Endothelial cell of umbilical vein (primary cell): ENCODE results near the gene PCNT. TPM values are rescaled to one million over a fixed set of nuclear protein-coding genes. Genes with fewer than 3 reads are reported as not detected.

Experiments used
- BruUV-seq: library from RNA; stranded (reverse); fragments of 400-500 nt; replicated peaks from 2 replicates; lab custom pipeline; 2021; lab: Mats Ljungman, UMichigan
- CTCF ChIA-PET: fragments of 300-600, 350-600 bp; sonication (Branson Sonifier 250); formaldehyde crosslinking; loops from one replicate; lab custom pipeline; 2021; ENCODE audit warnings: antibody characterized with exemption, inconsistent platforms; lab: Charles Lee
- POLR2A ChIA-PET: fragments of 300-600, 350-600 bp; sonication (Branson Sonifier 250); formaldehyde crosslinking; loops from one replicate; lab custom pipeline; 2021; ENCODE audit warnings: antibody characterized with exemption, inconsistent platforms; lab: Charles Lee
- DNase-seq: peaks from one replicate; pipeline ENCODE4 v3.0.0-alpha.2; 2011; ENCODE audit warnings: low read depth, low spot score
- FAIRE-seq: peaks from 2 replicates; lab custom pipeline; 2011; peaks lifted over from hg19 to GRCh38; lab: Jason Lieb, UNC
- H2AFZ ChIP-seq: 2 replicates; pipeline ENCODE4 v1.6.0; 2012; ENCODE audit warnings: low read depth, low read length, control low read depth, inconsistent platforms
- H3K27ac ChIP-seq: 2 replicates; pipeline ENCODE4 v1.5.1; 2011; ENCODE audit warnings: low read depth, mild to moderate bottlenecking, control low read depth, low read length, moderate library complexity; ENCODE audit not compliant: insufficient read depth
- H3K27me3 ChIP-seq, 2 experiments: 2 replicates each; pipeline versions ENCODE4 v1.6.0 to v1.6.1; 2011; ENCODE audit warnings: low read length in 2 of 2, mixed read lengths in 1 of 2; ENCODE audit not compliant: control insufficient read depth in 2 of 2, insufficient read depth in 2 of 2
- H3K36me3 ChIP-seq, 2 experiments: 2 replicates in 1 of 2; 3 replicates in 1 of 2; pipeline ENCODE4 v1.5.1; 2011; ENCODE audit warnings: low read length in 2 of 2, mild to moderate bottlenecking in 1 of 2, moderate library complexity in 1 of 2; ENCODE audit not compliant: control insufficient read depth in 2 of 2, insufficient read depth in 2 of 2; ENCODE audit errors: extremely low read depth in 1 of 2
- H3K4me1 ChIP-seq: 3 replicates; pipeline ENCODE4 v1.5.1; 2011; ENCODE audit warnings: mild to moderate bottlenecking, low read length; ENCODE audit not compliant: control insufficient read depth, insufficient read depth; ENCODE audit errors: extremely low read depth
- H3K4me2 ChIP-seq: 2 replicates; pipeline ENCODE4 v1.6.1; 2011; ENCODE audit warnings: low read length, control low read depth, mixed read lengths; ENCODE audit not compliant: insufficient read depth
- H3K4me3 ChIP-seq, 3 experiments: fragments of 200-600 bp in 1 of 3; sonication (generic), shearing (Covaris generic) in 1 of 3; replicated peaks in 1 of 3; 2 replicates each; pipeline ENCODE4 v1.5.1; 2011 to 2016; ENCODE audit warnings: control low read depth in 3 of 3, low read length in 3 of 3, mild to moderate bottlenecking in 2 of 3, inconsistent platforms in 1 of 3, low read depth in 1 of 3, moderate library complexity in 1 of 3; ENCODE audit not compliant: insufficient read depth in 1 of 3
- H3K79me2 ChIP-seq: 2 replicates; pipeline ENCODE4 v1.6.0; 2012; ENCODE audit warnings: low read length, inconsistent platforms; ENCODE audit not compliant: control insufficient read depth, insufficient read depth
- H3K9ac ChIP-seq: replicated peaks from 2 replicates; pipeline ENCODE3; 2011; ENCODE audit warnings: low read length, control low read depth; ENCODE audit not compliant: insufficient read depth; ENCODE audit errors: extremely low read depth
- H3K9me1 ChIP-seq: replicated peaks from 3 replicates; pipeline ENCODE4 v1.6.0; 2011; ENCODE audit warnings: mild to moderate bottlenecking, low read length; ENCODE audit not compliant: control insufficient read depth, insufficient read depth; ENCODE audit errors: extremely low read depth
- H3K9me3 ChIP-seq: replicated peaks from 2 replicates; pipeline ENCODE4 v1.5.1; 2012; ENCODE audit warnings: low read length, inconsistent platforms; ENCODE audit not compliant: control insufficient read depth, insufficient read depth
- H4K20me1 ChIP-seq: replicated peaks from 2 replicates; pipeline ENCODE3; 2011; ENCODE audit warnings: mild to moderate bottlenecking, low read length; ENCODE audit not compliant: control insufficient read depth, insufficient read depth; ENCODE audit errors: extremely low read depth
- CTCF ChIP-seq, 2 donors: IDR thresholded peaks; 1 replicate in 1 of 2; 2 replicates in 1 of 2; pipeline ENCODE4 v1.5.1; 2011; ENCODE audit warnings: low read length in 2 of 2, mild to moderate bottlenecking in 2 of 2, moderate library complexity in 2 of 2, control low read depth in 1 of 2, inconsistent platforms in 1 of 2, low read depth in 1 of 2; ENCODE audit not compliant: insufficient read depth in 1 of 2; ENCODE audit errors: extremely low read depth in 1 of 2
- EZH2 ChIP-seq: IDR thresholded peaks from 2 replicates; pipeline ENCODE4 v1.6.1; 2012; ENCODE audit warnings: borderline replicate concordance, low read depth, mild to moderate bottlenecking, moderate library complexity, low read length, inconsistent platforms; ENCODE audit not compliant: severe bottlenecking
- FOS ChIP-seq: IDR thresholded peaks from 2 replicates; pipeline ENCODE4 v1.6.1; 2011; ENCODE audit warnings: mild to moderate bottlenecking, low read length, moderate library complexity, borderline replicate concordance; ENCODE audit not compliant: insufficient read depth
- GATA2 ChIP-seq: IDR thresholded peaks from 2 replicates; pipeline ENCODE4 v1.7.0; 2011; ENCODE audit warnings: low read depth, mild to moderate bottlenecking, moderate library complexity, mixed read lengths, low read length; ENCODE audit not compliant: insufficient read length, insufficient read depth
- JUN ChIP-seq: IDR thresholded peaks from 2 replicates; pipeline ENCODE4 v1.6.1; 2011; ENCODE audit warnings: borderline replicate concordance, low read depth; ENCODE audit not compliant: insufficient read length, insufficient read depth
- MAX ChIP-seq: IDR thresholded peaks from 2 replicates; pipeline ENCODE4 v1.6.1; 2011; ENCODE audit not compliant: insufficient read depth, insufficient read length
- MYC ChIP-seq: IDR thresholded peaks from one replicate; pipeline ENCODE4 v1.6.1; 2011; ENCODE audit warnings: mild to moderate bottlenecking, low read depth, low read length
- POLR2A ChIP-seq: IDR thresholded peaks from 2 replicates; pipeline ENCODE4 v1.6.1; 2012; ENCODE audit warnings: low read depth, mild to moderate bottlenecking, control low read depth, low read length
- POLR2AphosphoS5 ChIP-seq: IDR thresholded peaks from 2 replicates; pipeline ENCODE4 v1.6.1; 2012; ENCODE audit warnings: low read depth, mild to moderate bottlenecking, control low read depth, low read length, moderate library complexity; ENCODE audit not compliant: insufficient read depth
- dilution Hi-C: fragments of 300-500 bp; cut with MboI; formaldehyde crosslinking; loops from one replicate; pipeline ENCODE4 v1.15.0; 2019; ENCODE audit warnings: low sequenced_read_pairs; ENCODE audit not compliant: extremely low pct_ligation_motif_present
- intact Hi-C: fragments of 100-400 bp; cut with micrococcal nuclease; formaldehyde crosslinking; loops from one replicate; pipeline ENCODE4 v1.10.0; 2022
- polyA plus RNA-seq, 4 experiments: library from polyadenylated mRNA; depleted of rRNA in 3 of 4; stranded (reverse) in 3 of 4; unstranded in 1 of 4; fragments of >200 nt; gene quantifications; 2 replicates each; pipeline versions ENCODE4 v1.2.1 to v1.2.3, GENCODE V29; 2011 to 2012; ENCODE audit warnings: missing spikeins in 1 of 4
- total RNA-seq: library from RNA; stranded (reverse); gene quantifications from 2 replicates; pipeline ENCODE4 v1.2.3, GENCODE V29; 2021

Gene PCNT
- total and polyA plus RNA-seq, 2 donors (not counting 3 experiments of a cell fraction or from before 2014, with no cell fraction given): 9.6 to 49.5 TPM

GRCh38 chr21:46486481-46487126 lies 162.6 kb downstream of the PCNT start:
- ChIA-PET CTCF (no interaction called here), POLR2A (no interaction called here)
- Histone ChIP-seq H3K79me2 (peaks cover 26% of the 10 kb centered on the region), H3K9ac (no peak overlapping the region), H3K27me3 (no peaks in the 10 kb centered on the region), H2AFZ (no peak overlapping the region), H4K20me1 (peaks cover 9% of the 10 kb centered on the region), H3K4me3 (no peak overlapping the region), H3K4me2 (no peak overlapping the region), H3K36me3 (peaks cover 5% of the 10 kb centered on the region in 2 experiments), H3K9me3 (no peaks in the 10 kb centered on the region), H3K4me1 (no peaks in the 10 kb centered on the region), H3K27ac (no peak overlapping the region), H3K9me1 (no peaks in the 10 kb centered on the region)
- DNase-seq (no peak), FAIRE-seq (no peak)
- TF ChIP-seq FOS (no peak), EZH2 (no peak), MYC (no peak), JUN (no peak), MAX (no peak), GATA2 (no peak), POLR2A (no peak), POLR2AphosphoS5 (no peak), CTCF (IDR thresholded peaks at IDR 0.05; ENCODE audit: extremely low read depth in 1 of 2, insufficient read depth in 1 of 2, low read depth in 1 of 2, low read length in 2 of 2) (no peak)
- BruUV-seq: no TSS peak
- dilution Hi-C loops (no loop called here), intact Hi-C loops (no loop called here)
